ENCODE results near the gene DENND4C.

- no peak for TF ChIP-seq CTCF (IDR thresholded peaks at IDR 0.05 in 8 of 11, conservative IDR thresholded peaks at IDR 0.05 in 3 of 11)
- no peak for TF ChIP-seq POLR2AphosphoS5 (IDR thresholded peaks at IDR 0.05)
These were observed 2.3 kb downstream of the DENND4C start for GRCh38 chr9:19232823-19233194.
